HCT116 (cell line): ENCODE results near the gene CCDC182.

Source experiments
- ATF3 ChIP-seq: IDR thresholded peaks from 2 replicates; pipeline ENCODE4 v1.6.1; 2012
- CEBPB ChIP-seq: IDR thresholded peaks from 2 replicates; pipeline ENCODE4 v1.6.1; 2012; ENCODE audit warnings: low read depth
- CTCF ChIP-seq, 3 experiments: fragments of 200-600 bp in 1 of 3; sonication (generic) in 1 of 3; IDR thresholded peaks in 2 of 3; conservative IDR thresholded peaks in 1 of 3; 2 replicates each; pipeline ENCODE4 v1.5.1; 2012 to 2017; ENCODE audit warnings: low read depth in 2 of 3, low read length in 2 of 3, antibody characterized with exemption in 1 of 3, borderline replicate concordance in 1 of 3, control low read depth in 1 of 3, mild to moderate bottlenecking in 1 of 3, mixed read lengths in 1 of 3, mixed run types in 1 of 3, moderate library complexity in 1 of 3; ENCODE audit not compliant: insufficient read depth in 1 of 3
- EZH2 ChIP-seq: fragments of 200-600 bp; sonication (generic); IDR thresholded peaks from 2 replicates; pipeline ENCODE4 v1.6.1; 2017; ENCODE audit warnings: antibody characterized with exemption, mixed run types
- EZH2phosphoT487 ChIP-seq: fragments of 200-600 bp; IDR thresholded peaks from 2 replicates; pipeline ENCODE4 v1.6.1; 2018; ENCODE audit warnings: antibody characterized with exemption, borderline replicate concordance
- MAX ChIP-seq: IDR thresholded peaks from 2 replicates; pipeline ENCODE4 v1.6.1; 2012
- POLR2A ChIP-seq: IDR thresholded peaks from 2 replicates; pipeline ENCODE4 v1.7.0; 2011; ENCODE audit warnings: borderline replicate concordance; ENCODE audit not compliant: insufficient read depth, insufficient read length; ENCODE audit errors: extremely low read depth
- POLR2AphosphoS5 ChIP-seq: IDR thresholded peaks from 2 replicates; pipeline ENCODE4 v1.6.1; 2011; ENCODE audit warnings: mild to moderate bottlenecking, low read depth, low read length, moderate library complexity
- RAD21 ChIP-seq: IDR thresholded peaks from 2 replicates; pipeline ENCODE4 v1.6.1; 2012; ENCODE audit warnings: low read depth, mild to moderate bottlenecking
- REST ChIP-seq: IDR thresholded peaks from 2 replicates; pipeline ENCODE4 v1.6.1; 2012; ENCODE audit warnings: low read depth
- SP1 ChIP-seq: IDR thresholded peaks from 2 replicates; pipeline ENCODE4 v1.6.1; 2012; ENCODE audit warnings: low read depth
- YY1 ChIP-seq: IDR thresholded peaks from 2 replicates; pipeline ENCODE4 v1.6.1; 2011; ENCODE audit warnings: low read length, low read depth, moderate library complexity, mild to moderate bottlenecking; ENCODE audit not compliant: insufficient replicate concordance; ENCODE audit errors: extremely low read depth
- ZNF274 ChIP-seq: fragments of 200-500 bp; sonication (Bioruptor generic); IDR thresholded peaks from 2 replicates; pipeline ENCODE4 v1.6.1; 2014; ENCODE audit warnings: mild to moderate bottlenecking, low read depth, low read length, inconsistent platforms

GRCh38 chr17:57760046-57760445 is 14.9 kb upstream of the CCDC182 start:
- no peak for TF ChIP-seq CTCF (IDR thresholded peaks at IDR 0.05 in 2 of 3, conservative IDR thresholded peaks at IDR 0.05 in 1 of 3; ENCODE audit: borderline replicate concordance in 1 of 3, insufficient read depth in 1 of 3, low read depth in 2 of 3, low read length in 2 of 3)
- TF ChIP-seq EZH2, result no peak
- TF ChIP-seq POLR2AphosphoS5, result no peak
- TF ChIP-seq YY1, result no peak
- no peak for TF ChIP-seq SP1
- TF ChIP-seq POLR2A, result no peak
- TF ChIP-seq EZH2phosphoT487, result no peak
- no peak for TF ChIP-seq MAX
- no peak for TF ChIP-seq ZNF274
- no peak for TF ChIP-seq RAD21
- no peak for TF ChIP-seq REST
- no peak for TF ChIP-seq ATF3
- TF ChIP-seq CEBPB, result no peak
